Fibroblast of lung (primary cell): ENCODE results near the gene NRP1.

Source experiments
- CTCF ChIP-seq, 2 donors: IDR thresholded peaks in 1 of 2; conservative IDR thresholded peaks in 1 of 2; 1 replicate in 1 of 2; 2 replicates in 1 of 2; pipeline ENCODE4 v1.5.1; 2011 to 2012; ENCODE audit warnings: low read length in 2 of 2, control low read depth in 1 of 2, inconsistent platforms in 1 of 2, low read depth in 1 of 2, mild to moderate bottlenecking in 1 of 2
- EZH2 ChIP-seq: IDR thresholded peaks from 2 replicates; pipeline ENCODE4 v1.5.1; 2012; ENCODE audit warnings: low read length, control low read depth, mild to moderate bottlenecking; ENCODE audit errors: missing control alignments

GRCh38 chr10:33249659-33250345 is 84.7 kb downstream of the NRP1 start:
- no peak for TF ChIP-seq CTCF (conservative IDR thresholded peaks at IDR 0.05 in 1 of 2, IDR thresholded peaks at IDR 0.05 in 1 of 2; ENCODE audit: low read depth in 1 of 2, low read length in 2 of 2)
- TF ChIP-seq EZH2, result no peak
